ENCODE results near the gene SDK1. TPM values are rescaled to one million over a fixed set of nuclear protein-coding genes. Genes with fewer than 3 reads are reported as not detected.

Gene SDK1
- total and polyA plus RNA-seq, 2 of the 8 experiments (the other 6 are each of a cell fraction or from before 2014, with no cell fraction given), result 3.3 to 7.2 TPM

DNA sequence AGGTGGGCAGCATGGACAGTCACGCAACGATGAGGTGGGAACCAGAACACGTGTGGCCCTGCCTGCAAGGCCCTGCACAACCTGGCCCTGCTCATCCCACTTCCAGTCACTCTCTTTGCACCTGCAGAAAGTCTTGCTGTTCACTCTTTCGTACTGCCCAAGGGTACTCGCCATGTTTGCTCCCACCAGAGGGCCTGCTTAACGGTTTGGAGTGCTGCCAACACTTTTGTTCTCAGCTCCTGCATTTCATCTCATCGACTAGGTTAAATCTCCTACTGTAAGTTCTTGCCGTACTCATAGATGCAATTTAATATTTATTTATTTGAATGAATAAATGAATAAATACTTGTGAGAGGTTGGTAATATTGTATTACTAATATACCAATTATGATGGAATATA is 315.3 kb downstream of the SDK1 start (continued):
- TF ChIP-seq RAD21 (IDR thresholded peaks at IDR 0.05 in 1 of 2, conservative IDR thresholded peaks at IDR 0.05 in 1 of 2; ENCODE audit: low read depth in 2 of 2, low read length in 2 of 2) (no peak), EZH2 (IDR thresholded peaks at IDR 0.05; ENCODE audit: low read depth, low read length, severe bottlenecking) (no peak), BRCA1 (IDR thresholded peaks at IDR 0.05; ENCODE audit: low read depth, low read length) (no peak), SP2 (IDR thresholded peaks at IDR 0.05; ENCODE audit: low read length) (no peak), SUZ12 (IDR thresholded peaks at IDR 0.05; ENCODE audit: low read length) (no peak), CEBPB (IDR thresholded peaks at IDR 0.05; ENCODE audit: low read depth, low read length) (no peak), SP1 (IDR thresholded peaks at IDR 0.05; ENCODE audit: low read depth, low read length) (no peak), ZNF274 (IDR thresholded peaks at IDR 0.05; ENCODE audit: borderline replicate concordance, extremely low read depth, low read length) (no peak)
- TF ChIP-seq, protein P1, sequence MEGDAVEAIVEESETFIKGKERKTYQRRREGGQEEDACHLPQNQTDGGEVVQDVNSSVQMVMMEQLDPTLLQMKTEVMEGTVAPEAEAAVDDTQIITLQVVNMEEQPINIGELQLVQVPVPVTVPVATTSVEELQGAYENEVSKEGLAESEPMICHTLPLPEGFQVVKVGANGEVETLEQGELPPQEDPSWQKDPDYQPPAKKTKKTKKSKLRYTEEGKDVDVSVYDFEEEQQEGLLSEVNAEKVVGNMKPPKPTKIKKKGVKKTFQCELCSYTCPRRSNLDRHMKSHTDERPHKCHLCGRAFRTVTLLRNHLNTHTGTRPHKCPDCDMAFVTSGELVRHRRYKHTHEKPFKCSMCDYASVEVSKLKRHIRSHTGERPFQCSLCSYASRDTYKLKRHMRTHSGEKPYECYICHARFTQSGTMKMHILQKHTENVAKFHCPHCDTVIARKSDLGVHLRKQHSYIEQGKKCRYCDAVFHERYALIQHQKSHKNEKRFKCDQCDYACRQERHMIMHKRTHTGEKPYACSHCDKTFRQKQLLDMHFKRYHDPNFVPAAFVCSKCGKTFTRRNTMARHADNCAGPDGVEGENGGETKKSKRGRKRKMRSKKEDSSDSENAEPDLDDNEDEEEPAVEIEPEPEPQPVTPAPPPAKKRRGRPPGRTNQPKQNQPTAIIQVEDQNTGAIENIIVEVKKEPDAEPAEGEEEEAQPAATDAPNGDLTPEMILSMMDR (IDR thresholded peaks at IDR 0.05; ENCODE audit: control extremely low read depth in 1 of 3, insufficient read depth in 1 of 3, low read depth in 1 of 3, low read length in 3 of 3), result no peak
